Measurements from ENCODE around the gene TNIP2.

TNIP2 gene

GRCh38 chr4:2721586-2721985 is 34.5 kb downstream of the TNIP2 start:
- DNase-seq (ENCODE audit: low read depth in 2 of 2), result no peak

DNA sequence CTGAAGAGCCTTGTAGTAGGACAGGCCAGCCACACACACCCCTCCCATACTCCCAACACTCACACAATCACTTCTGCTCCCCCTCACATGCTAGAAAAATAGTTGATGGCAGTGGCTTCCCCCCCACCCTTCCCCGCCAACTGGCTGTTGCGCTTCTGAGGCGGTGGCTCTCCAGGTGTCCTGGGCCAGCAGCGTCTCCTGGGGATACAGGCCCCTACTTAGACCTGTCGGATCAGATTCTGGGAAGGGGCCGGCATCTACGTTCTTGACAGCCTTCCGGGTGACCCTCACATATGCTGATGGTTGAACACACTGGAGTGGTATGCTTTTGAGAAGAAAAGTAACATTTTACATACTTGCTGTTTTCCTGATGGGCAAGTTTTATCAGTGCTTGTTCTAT is 39.9 kb downstream of the TNIP2 start:
- no peak for DNase-seq (ENCODE audit: low read depth in 2 of 2)

DNA sequence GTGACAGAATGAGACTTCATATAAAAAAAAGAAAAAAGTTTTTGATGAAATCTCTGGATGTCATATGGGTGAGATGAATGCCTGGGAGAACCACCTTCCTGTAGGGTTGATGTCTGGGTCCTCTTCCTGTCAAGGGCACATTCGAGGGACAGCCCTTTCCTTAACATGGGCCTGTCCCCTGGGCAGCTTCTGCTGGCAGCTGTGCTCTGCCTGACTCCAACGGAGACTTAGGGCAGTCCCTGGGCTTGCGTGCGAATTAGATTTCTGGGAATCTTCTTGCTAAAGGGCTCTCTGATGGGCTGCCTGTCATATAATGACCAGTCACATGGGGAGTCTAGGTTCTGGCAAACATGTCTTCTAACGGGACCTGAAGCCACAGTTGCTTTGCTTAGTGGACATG is 40.7 kb downstream of the TNIP2 start:
- no peak for DNase-seq (ENCODE audit: low read depth in 2 of 2)

- DNase-seq (ENCODE audit: low read depth in 2 of 2), result no peak
These were observed 41.2 kb downstream of the TNIP2 start for GRCh38 chr4:2714918-2715317.

GRCh38 chr4:2714061-2714770 is 41.9 kb downstream of the TNIP2 start:
- peak; percentile 6 to 20 for DNase-seq (ENCODE audit: low read depth in 2 of 2)

DNA sequence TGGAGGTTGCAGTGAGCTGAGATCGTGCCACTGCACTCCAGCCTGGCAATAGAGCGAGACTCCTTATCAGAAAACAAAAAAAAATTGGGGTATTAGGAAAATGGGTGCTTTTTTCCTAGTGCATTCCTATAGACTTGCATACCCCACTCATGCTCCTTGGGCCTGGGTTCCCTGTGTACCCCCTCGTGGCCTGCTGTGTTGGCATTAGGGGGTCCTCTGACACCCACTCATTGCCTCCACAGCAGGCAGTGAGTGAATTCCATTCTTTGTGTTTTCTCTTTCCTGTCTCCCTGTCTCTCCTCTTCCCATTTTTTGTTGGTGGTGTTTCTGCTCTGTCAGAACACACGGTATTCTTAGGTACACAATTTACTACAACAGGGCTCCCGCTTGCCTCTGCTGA is 42.8 kb downstream of the TNIP2 start:
- DNase-seq (ENCODE audit: low read depth in 2 of 2), result no peak

GRCh38 chr4:2712261-2712842 is 43.8 kb downstream of the TNIP2 start:
- no peak for DNase-seq (ENCODE audit: low read depth in 2 of 2)

GRCh38 chr4:2702770-2703169 is 53.4 kb downstream of the TNIP2 start:
- DNase-seq (ENCODE audit: low read depth in 2 of 2), result no peak

DNA sequence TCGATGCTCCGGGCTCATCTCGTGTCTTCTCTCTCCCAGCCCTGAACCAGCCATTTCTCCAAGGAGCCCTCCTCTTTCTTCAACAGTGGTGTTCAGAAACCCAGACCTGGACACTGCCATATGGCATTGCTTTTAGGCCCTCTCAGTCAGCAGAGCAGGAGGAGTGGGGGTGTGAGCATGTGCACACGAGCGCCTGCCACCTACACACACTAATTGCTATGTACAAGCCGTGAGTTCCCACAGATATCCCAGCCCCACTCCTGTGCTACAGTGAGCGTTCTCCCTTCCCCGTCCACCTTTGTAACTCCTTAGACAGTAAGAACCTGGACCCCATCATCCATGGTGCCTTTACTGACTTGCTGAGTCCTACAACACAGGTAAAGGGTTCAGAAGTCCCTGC is 53.8 kb downstream of the TNIP2 start:
- no peak for DNase-seq (ENCODE audit: low read depth in 2 of 2)

- DNase-seq (ENCODE audit: low read depth in 2 of 2), result no peak
These were observed 56.1 kb downstream of the TNIP2 start for GRCh38 chr4:2700031-2700430.

GRCh38 chr4:2699534-2699933 is 56.6 kb downstream of the TNIP2 start:
- DNase-seq (ENCODE audit: low read depth in 2 of 2), result no peak

DNA sequence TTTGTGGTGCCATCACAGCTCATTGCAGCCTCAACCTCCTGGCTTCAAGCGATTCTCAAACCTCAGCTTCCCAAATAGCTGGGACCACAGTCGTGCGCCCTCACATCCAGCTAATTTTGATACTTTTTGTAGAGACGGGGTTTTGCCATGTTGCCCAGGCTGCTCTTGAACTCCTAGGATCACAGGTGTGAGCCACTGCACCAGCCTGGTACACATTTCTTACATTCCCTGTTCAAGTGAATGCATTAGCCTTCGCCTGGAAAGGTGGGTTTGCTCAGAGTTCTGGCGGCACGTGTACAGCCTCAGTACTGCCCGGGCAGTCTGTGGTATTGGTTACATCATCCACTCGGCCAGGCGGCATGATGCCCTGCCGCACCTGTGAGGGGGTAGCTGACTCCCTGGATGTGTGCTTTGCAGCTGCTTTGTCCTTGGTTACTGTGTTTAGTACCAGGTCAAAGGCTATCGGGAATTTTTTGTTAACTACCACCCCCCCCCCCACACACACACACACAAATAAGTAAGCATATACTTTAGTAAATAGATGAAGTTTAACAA is 57.1 kb downstream of the TNIP2 start:
- DNase-seq (ENCODE audit: low read depth in 2 of 2), result no peak

GRCh38 chr4:2698504-2698903 is 57.6 kb downstream of the TNIP2 start:
- no peak for DNase-seq (ENCODE audit: low read depth in 2 of 2)

- no peak for DNase-seq (ENCODE audit: low read depth in 2 of 2)
These were observed 58.1 kb downstream of the TNIP2 start for GRCh38 chr4:2697995-2698414.

- DNase-seq (ENCODE audit: low read depth in 2 of 2), result no peak
These were observed 59.7 kb downstream of the TNIP2 start for GRCh38 chr4:2696423-2696822.

DNA sequence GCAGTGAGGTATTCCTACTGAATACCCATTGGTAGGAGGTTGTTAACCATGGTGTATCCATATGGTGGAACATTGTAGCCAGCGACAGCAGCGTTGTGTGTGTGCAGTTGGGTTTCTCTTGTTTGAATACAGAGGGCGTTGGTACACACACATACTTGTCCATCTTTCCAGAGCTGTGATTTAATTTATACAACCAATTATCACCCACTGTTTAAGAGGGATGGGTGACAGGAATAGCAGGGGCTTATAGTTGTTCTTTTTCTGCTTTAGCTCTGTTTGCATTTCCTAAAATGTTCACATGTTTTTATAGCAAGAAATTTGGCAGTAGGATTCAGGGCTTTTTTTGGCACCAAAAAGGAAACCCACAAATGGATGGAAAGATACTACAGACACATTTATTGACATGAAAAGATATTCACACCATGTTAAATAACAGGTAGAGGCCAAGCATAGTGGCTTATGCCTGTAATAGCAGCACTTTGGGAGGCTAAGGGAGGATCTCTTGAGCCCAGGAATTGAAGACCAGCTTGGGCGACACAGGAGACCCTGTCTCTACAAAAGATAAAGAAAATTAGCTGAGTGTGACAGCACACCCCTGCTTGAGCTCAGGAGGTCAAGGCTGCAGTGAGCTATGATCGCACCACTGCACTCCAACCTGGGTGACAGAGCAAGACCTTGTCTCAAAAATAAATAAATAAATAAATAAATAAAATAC is 60.6 kb downstream of the TNIP2 start:
- DNase-seq (ENCODE audit: low read depth in 2 of 2), result no peak

DNA sequence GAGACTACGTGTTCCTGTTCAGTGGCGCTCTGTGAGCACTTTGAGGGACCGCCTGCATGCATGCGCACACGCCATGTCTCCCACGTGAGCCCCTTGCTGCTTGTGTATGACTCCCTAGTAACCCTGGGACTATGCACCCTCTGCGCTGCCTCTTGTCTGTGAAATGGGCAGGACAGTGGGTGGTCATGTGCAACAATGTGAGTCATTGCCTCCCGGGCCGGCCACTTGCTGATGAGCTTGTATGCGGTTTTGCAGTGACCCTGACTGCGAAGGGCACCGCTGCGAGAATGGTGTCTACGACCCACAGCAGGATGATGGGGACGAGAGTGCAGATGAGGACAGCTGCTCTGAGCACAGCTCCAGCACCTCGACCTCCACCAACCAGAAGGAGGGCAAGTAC is 61.4 kb downstream of the TNIP2 start:
- no peak for DNase-seq (ENCODE audit: low read depth in 2 of 2)

DNA sequence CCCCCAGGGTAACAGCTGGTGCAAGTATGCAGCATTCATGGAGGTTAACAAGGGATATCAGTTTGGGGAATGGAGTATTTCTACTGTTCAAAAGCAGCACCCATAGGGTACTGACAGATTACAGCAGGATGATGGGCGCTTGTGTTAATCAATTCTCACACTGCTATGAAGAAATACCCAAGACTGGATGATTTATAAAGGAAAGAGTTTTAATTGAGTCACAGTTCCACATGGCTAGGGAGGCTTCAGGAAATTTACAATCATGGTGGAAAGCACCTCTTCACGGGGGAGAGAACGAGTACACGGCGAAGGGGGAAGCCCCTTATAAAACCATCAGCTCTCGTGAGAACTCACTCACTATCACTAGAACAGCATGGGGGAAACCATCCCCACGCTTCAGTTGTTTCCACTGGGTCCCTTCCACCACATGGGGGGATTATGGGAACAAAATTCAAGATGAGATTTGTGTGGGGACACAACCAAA is 64.1 kb downstream of the TNIP2 start:
- peak in 1 of 2 experiments; percentile 11 for DNase-seq (ENCODE audit: low read depth in 2 of 2)

Data from stimulated activated CD4-positive, alpha-beta T cell treated with anti-CD3 and anti-CD28 coated beads, Interleukin-12 subunit alpha, Interleukin-12 subunit beta, amount 100 ng/mL, for 24 hours (primary cell).